Kidney capillary endothelial cell (primary cell): ENCODE results near the gene CACYBP.

Experiments used
- DNase-seq: peaks from one replicate; pipeline ENCODE4 v3.0.0-alpha.2; 2018; ENCODE audit warnings: low spot score

The CACYBP gene, protein sequence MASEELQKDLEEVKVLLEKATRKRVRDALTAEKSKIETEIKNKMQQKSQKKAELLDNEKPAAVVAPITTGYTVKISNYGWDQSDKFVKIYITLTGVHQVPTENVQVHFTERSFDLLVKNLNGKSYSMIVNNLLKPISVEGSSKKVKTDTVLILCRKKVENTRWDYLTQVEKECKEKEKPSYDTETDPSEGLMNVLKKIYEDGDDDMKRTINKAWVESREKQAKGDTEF

DNA sequence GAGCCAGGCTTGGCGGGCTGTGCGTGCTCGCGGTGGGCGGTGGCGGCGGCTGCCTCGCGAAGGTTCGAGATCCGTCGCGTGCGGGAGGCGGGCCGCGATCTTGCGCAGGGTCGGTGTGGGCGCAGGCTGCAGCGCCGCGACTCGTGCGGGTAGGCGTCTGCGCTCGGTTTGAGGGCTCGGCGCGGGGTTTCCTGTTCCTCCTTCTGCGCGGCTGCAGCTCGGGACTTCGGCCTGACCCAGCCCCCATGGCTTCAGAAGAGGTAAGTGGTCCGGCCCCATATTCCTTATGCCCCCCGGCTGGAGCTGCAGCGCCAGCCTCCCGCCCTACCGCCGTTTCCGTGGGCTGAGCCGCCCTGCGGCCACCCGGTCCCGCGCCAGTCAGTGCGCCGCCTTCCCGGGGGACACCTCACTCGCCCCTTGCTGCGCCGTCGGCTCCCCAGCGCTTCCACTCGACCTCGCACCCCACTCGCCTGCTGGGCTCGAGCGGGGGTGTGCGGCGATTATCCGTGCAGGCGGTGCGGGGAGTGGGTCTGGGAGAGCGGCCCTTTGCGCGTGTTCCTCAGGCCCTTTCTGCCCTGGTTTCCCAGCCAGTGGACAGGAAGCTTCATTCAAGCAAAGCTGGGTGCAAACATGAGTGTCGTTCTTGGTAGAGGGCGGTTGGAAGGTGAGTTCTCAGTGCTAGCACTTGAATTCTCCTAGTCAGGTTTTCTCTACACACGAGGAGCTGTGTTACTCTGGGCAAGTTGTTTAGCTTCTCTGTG, at the start of gene CACYBP:
Gene CACYBP, plus strand, starts transcription at position 12 of the 761 bp plus-strand sequence. Its CDS starts 234 bp downstream, at position 246.
- peak; percentile 41 for DNase-seq

DNA sequence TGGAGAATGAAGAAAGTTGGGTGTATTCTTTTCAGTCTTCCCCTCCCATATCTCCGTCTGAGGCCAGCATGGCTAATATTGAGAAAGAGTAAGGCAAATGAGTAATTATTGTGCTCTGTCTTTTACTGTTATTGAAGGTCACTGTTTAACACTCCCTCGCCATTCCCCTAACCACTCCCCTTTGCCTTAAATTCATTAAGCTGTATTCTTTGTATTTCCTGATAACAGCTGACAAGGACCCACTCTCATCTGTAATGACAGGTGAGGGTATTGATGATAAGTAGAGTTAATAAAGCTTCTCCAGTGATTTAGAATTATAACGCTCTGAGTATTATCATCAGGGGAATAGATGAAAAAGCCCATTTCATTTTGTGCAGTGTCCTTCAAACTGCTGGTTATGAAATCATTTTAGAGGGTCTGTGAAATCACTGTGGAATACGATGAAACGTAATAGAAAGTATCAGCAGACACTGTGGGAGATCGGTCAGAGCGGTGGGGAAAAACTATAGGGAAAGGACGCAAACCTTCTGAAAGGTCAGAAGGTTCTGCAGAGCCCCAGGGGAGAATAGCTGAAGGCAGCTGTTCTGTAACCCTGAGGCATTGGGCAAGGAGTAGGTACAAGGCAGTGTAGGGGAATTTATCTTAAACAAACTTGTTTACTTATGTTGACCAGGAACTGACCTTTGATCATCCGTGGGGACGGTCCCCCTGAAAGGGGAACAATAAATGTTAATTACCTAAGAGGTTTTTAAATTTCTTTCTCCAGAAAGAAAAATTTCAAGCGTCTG, 46.3 kb upstream of the CACYBP start:
- no peak for DNase-seq

DNA sequence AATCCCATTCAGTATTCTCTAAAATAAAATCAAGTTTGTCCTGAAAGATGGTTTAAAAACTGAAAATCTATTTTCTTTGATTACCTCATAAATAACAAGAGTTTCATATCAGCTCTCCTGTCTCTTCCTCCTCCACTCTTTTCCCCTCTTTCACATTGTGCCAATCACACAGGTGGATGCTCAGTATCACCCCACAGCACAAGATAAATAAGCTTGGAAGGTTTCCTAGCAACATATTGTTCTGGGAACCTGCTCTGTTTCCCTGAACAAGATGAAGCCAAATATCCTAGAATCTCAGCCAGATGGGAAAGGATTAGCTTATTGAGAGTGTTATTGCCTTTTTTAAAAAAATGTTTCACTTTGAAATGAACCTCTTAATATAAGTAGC, 45.7 kb upstream of the CACYBP start:
- DNase-seq = no peak

DNA sequence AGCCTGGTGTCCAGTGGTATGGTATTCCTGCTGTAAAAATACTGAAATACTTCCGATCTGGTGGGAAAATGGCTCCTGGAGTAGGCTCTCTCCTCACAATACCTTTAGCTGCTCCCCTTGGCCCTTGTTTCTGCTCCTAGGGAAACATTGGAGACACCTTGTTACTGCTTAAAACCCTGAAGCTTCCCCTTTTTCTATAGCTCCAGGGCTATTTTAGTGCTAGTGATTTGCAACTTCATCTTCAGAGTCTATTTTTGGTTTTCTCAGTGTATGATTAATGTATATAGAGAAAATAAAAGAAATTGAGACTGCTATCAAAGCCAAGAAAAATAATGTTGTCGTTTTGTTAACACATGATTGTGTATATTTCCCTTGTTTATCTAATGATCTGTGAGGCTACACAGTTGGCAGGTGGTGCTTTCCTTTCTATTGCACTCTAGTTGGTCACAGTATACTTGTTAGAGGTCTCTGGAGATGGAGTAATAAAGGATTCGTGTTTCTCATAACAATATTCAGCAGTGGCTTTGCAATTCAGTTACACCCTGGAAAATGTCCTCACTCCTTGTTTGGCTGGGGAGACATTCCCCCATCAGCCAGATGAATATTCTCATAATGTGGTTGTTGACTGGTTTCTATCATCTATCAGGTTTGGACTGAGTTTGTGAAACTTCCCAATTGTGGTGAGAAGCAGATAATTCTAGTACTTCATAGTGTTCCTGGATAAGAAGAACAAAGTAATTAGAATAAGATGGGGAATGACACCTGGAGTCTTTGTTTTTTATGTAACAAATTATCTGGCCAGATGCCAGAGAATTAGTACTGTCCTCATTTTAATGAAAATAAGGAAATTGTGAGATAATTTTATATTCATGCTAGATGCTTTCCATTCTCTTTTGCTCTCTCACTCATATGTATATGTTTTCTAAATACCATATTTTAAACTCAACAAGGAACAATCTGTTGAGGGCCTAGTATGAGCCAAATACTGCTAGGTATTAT, 44.8 kb upstream of the CACYBP start:
- no peak for DNase-seq

GRCh38 chr1:174956086-174956485, 43.7 kb upstream of the CACYBP start:
- no peak for DNase-seq

DNA sequence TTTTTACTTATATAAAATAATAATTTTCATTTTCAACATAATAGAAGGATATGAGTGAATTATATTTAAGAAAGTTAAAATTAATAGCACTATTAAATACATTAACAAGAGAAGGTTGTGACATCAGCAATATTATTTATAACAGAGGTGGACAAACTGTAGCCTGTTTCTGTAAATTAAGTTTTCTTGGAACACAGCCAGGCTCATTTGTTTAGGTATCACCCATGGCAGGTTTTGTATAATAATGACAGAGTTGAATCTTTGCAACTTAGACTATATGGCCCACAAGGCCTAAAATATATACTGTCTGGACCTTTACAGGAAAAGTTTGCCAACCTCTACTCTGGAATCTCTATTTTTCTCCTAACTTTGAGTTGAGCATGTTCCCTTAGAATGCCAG, 42.8 kb upstream of the CACYBP start:
- DNase-seq = no peak

DNA sequence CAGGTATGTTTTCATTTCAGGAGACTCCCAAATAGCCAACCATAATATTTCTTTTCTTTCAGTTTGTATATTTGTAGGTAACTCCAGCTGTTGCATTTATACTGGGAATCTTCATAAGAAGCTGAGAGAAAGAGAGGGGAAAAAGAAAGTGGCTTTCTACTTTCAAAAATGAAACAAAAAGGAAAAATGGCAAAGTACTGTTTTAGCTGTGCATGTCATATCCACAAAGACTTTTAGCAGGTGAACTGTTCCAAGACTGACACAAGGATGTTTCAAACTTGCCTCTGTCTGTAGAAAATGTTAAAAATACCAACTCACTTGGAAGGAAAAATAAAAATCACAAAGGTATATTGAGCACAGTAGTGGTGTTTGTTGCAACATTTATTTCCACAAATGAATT, 41.9 kb upstream of the CACYBP start:
- DNase-seq = no peak

DNA sequence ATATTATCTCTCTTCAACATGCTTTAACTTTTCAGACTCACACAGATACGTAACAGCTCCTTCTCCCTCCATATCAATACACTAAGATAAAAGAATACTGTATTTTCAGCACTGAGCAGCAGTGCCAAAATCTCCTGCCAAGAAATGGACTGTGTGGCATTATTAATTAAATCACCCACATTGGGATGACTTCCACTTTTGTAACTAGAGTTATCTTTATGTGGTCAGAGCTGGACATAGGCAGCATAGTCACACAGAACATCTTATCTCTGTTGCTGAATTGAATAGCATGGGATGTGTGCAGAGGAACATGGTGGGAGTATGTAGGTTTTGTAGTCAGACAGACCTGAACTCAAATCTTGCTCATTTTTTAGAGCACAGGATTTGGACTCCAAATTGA, 41.4 kb upstream of the CACYBP start:
- no peak for DNase-seq

- DNase-seq = no peak
Measured at GRCh38 chr1:174960362-174960761, 39.4 kb upstream of the CACYBP start.

- no peak for DNase-seq
Measured at GRCh38 chr1:174963529-174964125, 36.1 kb upstream of the CACYBP start.

GRCh38 chr1:174964261-174964971, 35.3 kb upstream of the CACYBP start:
- no peak for DNase-seq

DNA sequence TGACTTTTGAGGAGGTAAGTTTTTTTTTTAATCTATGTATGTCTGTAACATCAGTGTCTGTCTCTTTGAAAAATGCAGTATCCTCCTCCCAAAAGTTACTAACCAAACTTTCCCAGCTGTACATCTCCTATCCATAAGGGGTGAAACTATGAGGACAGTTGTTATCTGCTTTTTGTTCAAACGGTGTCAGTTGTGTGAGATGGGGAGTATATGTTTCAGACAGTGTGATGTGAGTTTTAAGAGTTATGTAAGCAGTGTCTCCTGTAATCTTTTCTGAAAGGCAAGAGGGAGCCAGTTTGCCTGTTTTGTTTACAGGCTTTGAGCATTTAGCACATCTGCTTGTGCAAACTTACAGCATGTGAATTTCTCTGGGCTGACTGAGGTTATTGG, 34.8 kb upstream of the CACYBP start:
- DNase-seq = no peak

DNA sequence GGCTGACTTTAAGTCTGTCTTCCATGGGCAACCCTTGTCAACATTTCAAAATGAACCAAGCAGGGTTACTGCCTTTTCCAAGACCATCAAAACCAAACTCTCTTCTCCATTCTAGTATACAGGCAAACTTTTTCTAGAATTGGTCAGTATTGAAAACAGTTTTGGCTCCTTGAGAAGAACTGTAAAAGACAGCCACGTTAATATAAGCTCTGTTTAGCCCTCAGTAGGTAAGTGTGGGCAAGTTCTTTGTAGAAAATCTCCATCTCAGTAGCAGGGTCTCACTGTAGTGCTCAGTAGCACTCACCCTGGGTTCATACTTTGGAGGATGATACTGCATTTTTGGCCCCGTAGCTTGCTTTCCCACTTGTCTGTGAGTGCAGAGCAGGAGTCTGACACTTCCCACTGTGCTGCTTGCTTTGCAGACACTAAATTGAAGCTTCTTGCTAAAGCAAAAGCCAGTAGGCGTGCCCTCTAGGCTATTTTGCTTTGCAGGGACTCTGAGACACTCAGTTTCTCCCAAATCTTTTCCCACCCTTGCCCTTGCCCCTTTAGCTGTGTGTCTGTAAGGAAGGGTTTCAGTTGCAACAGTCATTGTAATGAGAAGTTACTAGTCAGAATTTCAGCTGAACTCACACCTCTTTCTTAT, 34.3 kb upstream of the CACYBP start:
- DNase-seq = no peak

DNA sequence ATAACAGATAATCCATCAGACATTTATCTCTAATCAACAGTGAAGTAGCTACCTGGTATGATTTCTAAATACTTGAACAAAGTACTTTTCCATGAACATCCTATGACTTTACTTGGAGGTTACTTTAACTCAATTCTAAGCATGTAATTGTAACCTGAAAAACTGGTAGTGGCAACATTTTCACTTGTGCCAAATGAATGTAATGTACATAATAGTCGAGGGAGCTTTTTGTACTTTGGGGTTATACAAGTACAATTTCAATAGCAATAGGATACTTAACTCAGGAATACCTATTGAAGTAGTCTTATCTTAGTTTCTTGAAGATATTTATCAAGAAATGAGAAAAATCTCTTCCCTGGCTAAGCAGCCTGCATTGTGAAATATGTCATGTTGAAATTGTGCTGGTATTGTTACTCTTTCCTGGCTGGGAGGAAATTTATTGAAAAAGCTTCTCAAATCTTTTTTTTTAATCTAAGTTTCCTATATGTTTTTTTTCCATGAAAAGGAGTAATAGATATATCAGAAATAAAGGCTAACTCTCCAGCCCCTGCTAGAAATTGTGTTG, 33.7 kb upstream of the CACYBP start:
- no peak for DNase-seq

DNA sequence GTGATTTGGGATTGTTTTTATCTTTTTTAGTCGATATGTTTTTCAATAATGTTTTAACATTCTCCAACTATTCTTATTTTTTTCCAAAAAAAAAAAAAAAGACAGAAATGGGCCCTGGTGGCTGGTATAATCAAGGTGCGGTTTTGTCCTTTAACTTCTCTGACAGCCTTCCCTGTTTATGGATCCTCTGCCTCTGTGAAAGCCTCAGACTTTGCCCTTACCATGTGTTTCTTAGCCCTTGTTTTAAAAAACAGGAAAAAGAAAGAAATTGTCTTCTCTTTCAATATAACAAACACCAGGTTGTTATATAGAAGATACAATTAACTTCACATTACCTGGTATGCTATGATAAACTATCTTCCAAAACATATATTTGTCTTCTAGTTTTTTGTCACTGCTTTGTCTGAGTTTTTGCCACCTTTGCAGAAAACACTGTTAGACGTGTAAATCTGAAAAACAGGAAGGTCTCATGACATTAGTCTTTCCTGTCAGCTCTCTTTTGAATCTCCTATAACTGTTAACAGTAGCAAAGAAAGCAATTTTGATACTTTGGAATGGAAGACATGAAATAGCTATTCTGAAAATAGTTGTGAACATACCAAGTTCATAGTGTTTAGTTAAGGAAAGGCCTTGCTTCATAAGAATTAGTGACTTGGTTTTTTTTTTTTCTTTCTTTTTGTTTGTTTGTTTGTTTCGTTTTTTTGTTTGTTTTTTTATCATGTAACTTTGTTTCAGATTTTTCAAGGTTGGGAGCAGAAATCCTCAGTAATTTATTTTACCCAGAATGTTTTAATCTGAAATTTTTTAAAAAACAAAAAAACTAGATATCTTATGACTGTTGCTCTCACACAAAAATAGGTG, 31.7 kb upstream of the CACYBP start:
- no peak for DNase-seq

GRCh38 chr1:174968750-174969244, 30.9 kb upstream of the CACYBP start:
- no peak for DNase-seq

- DNase-seq = no peak
Measured at GRCh38 chr1:174969977-174970376, 29.8 kb upstream of the CACYBP start.

GRCh38 chr1:174971466-174971865, 28.3 kb upstream of the CACYBP start:
- DNase-seq = no peak

GRCh38 chr1:174971902-174972301, 27.8 kb upstream of the CACYBP start:
- DNase-seq = no peak
